ENCODE results near the gene GJA5. TPM values are rescaled to one million over a fixed set of nuclear protein-coding genes. Genes with fewer than 3 reads are reported as not detected.

Gene GJA5
- total RNA-seq, 1 experiment from 2014 or later = not detected

GRCh38 chr1:147719029-147719698 lies 41.2 kb downstream of the GJA5 start:
- Histone ChIP-seq H3K27me3 (peaks cover 5% of the 10 kb centered on the region; the same call in 1 of the 2 replicates), H3K36me3 (no peaks in the 10 kb centered on the region), H3K9me3 (no peaks in the 10 kb centered on the region), H3K4me3 (no peak overlapping the region)
- DNase-seq = no peak

GRCh38 chr1:147717706-147718097 lies 42.7 kb downstream of the GJA5 start:
- no peak for DNase-seq
- no peak overlapping the region for H3K4me3 ChIP-seq
- no peaks in the 10 kb centered on the region for H3K36me3 ChIP-seq
- peaks cover 2% of the 10 kb centered on the region; the same call in 1 of the 2 replicates for H3K27me3 ChIP-seq
- no peaks in the 10 kb centered on the region for H3K9me3 ChIP-seq

- DNase-seq = no peak
- Histone ChIP-seq H3K36me3 (no peaks in the 10 kb centered on the region), H3K27me3 (peaks cover 2% of the 10 kb centered on the region; the same call in 1 of the 2 replicates), H3K9me3 (no peaks in the 10 kb centered on the region), H3K4me3 (no peak overlapping the region)
Observed at GRCh38 chr1:147717051-147717705, 43.2 kb downstream of the GJA5 start.

GRCh38 chr1:147712605-147713004 lies 47.8 kb downstream of the GJA5 start:
- DNase-seq = no peak
- H3K4me3 ChIP-seq = no peak overlapping the region
- no peaks in the 10 kb centered on the region for H3K36me3 ChIP-seq
- no peaks in the 10 kb centered on the region for H3K9me3 ChIP-seq
- H3K27me3 ChIP-seq = peaks cover 12% of the 10 kb centered on the region

Other genes starting within 250 kb of the GJA5 start
- 2.1 and 3.0 TPM in 2 replicates for gene BCL9, start 219.1 kb downstream of the GJA5 start, total RNA-seq (2014; rRNA removed; shearing (Covaris generic); ENCODE audit: low replicate concordance)
- gene ACP6, start 90.1 kb downstream of the GJA5 start, total RNA-seq (2014; rRNA removed; shearing (Covaris generic); ENCODE audit: low replicate concordance) = 9.6 and 15.9 TPM in 2 replicates
- not detected in 2 replicates for gene GJA8, start 142.2 kb upstream of the GJA5 start, total RNA-seq (2014; rRNA removed; shearing (Covaris generic); ENCODE audit: low replicate concordance)
- gene GPR89B, start 167.8 kb upstream of the GJA5 start, total RNA-seq (2014; rRNA removed; shearing (Covaris generic); ENCODE audit: low replicate concordance) = 20.1 and 25.9 TPM in 2 replicates

All from MG63 (cell line).